SK-N-MC (cell line): ENCODE data around the gene ZNF638.
"Not testable (repeated sequence)": the region's sequence is repeated elsewhere in the genome, so short reads cannot be mapped to it uniquely, and the experiment has no call there.

ENCODE experiments used
- DNase-seq: peaks from one replicate; pipeline ENCODE4 v3.0.0-alpha.2; 2011; ENCODE audit warnings: low read depth, low spot score
- H3K27ac ChIP-seq: fragments of 200-600 bp; sonication (generic); 2 replicates; pipeline ENCODE4 v1.5.1; 2016; ENCODE audit warnings: mixed run types
- H3K36me3 ChIP-seq: fragments of 200-600 bp; sonication (generic); 2 replicates; pipeline ENCODE4 v1.6.1; 2017; ENCODE audit warnings: antibody characterized with exemption, low read length, mixed read lengths; ENCODE audit not compliant: insufficient read depth
- H3K4me3 ChIP-seq: fragments of 200-600 bp; sonication (generic); 2 replicates; pipeline ENCODE4 v1.5.1; 2016
- H3K9ac ChIP-seq: fragments of 200-600 bp; sonication (generic); 2 replicates; pipeline ENCODE4 v1.8.0; 2017; ENCODE audit warnings: mixed run types, mixed read lengths; ENCODE audit not compliant: insufficient read length
- H3K9me3 ChIP-seq: fragments of 200-600 bp; sonication (generic); 2 replicates; pipeline ENCODE4 v1.6.1; 2017; ENCODE audit warnings: low read depth, mild to moderate bottlenecking, antibody characterized with exemption, low read length, moderate library complexity, mixed read lengths
- EZH2 ChIP-seq: fragments of 200-600 bp; sonication (generic); IDR thresholded peaks from one replicate; pipeline ENCODE4 v1.6.1; 2017; ENCODE audit warnings: antibody characterized with exemption
- FOXP2 ChIP-seq: optimal IDR thresholded peaks from 2 replicates; pipeline ENCODE3; 2011; ENCODE audit warnings: mild to moderate bottlenecking, moderate library complexity; ENCODE audit not compliant: insufficient read depth; ENCODE audit errors: extremely low read length, control extremely low read depth
- POLR2AphosphoS5 ChIP-seq: IDR thresholded peaks from 2 replicates; pipeline ENCODE4 v1.6.1; 2012; ENCODE audit warnings: mild to moderate bottlenecking, low read depth, low read length, borderline replicate concordance

Gene ZNF638

GRCh38 chr2:71303849-71304248 lies 27.7 kb upstream of the ZNF638 start:
- no peak overlapping the region for H3K4me3 ChIP-seq
- DNase-seq, result no peak
- no peaks in the 10 kb centered on the region for H3K36me3 ChIP-seq
- H3K9me3 ChIP-seq, result no peaks in the 10 kb centered on the region
- no peak overlapping the region for H3K27ac ChIP-seq
- no peak overlapping the region for H3K9ac ChIP-seq
- TF ChIP-seq FOXP2, result no peak
- TF ChIP-seq EZH2, result no peak
- TF ChIP-seq POLR2AphosphoS5, result no peak

GRCh38 chr2:71306762-71307161 lies 24.8 kb upstream of the ZNF638 start:
- Histone ChIP-seq H3K4me3 (no peak overlapping the region), H3K27ac (no peak overlapping the region), H3K9me3 (peaks cover 3% of the 10 kb centered on the region; the same call in 1 of the 2 replicates), H3K36me3 (no peaks in the 10 kb centered on the region), H3K9ac (no peak overlapping the region)
- no peak for DNase-seq
- TF ChIP-seq FOXP2 (no peak), POLR2AphosphoS5 (no peak)

- Histone ChIP-seq H3K27ac (no peak overlapping the region), H3K9me3 (peaks cover 3% of the 10 kb centered on the region; the same call in 1 of the 2 replicates), H3K36me3 (no peaks in the 10 kb centered on the region), H3K4me3 (no peak overlapping the region), H3K9ac (no peak overlapping the region)
- no peak for DNase-seq
- TF ChIP-seq EZH2 (no peak), FOXP2 (no peak), POLR2AphosphoS5 (no peak)
These were observed 18.4 kb upstream of the ZNF638 start for GRCh38 chr2:71313016-71313766.

- no peaks in the 10 kb centered on the region for H3K36me3 ChIP-seq
- H3K4me3 ChIP-seq, result no peak overlapping the region
- no peaks in the 10 kb centered on the region for H3K9me3 ChIP-seq
- no peak overlapping the region for H3K9ac ChIP-seq
- TF ChIP-seq EZH2, result no peak
- TF ChIP-seq FOXP2, result no peak
- no peak for TF ChIP-seq POLR2AphosphoS5
- H3K27ac ChIP-seq, result no peak overlapping the region
- no peak for DNase-seq
These were observed 14.5 kb upstream of the ZNF638 start for GRCh38 chr2:71317060-71317459.

GRCh38 chr2:71317900-71318299 lies 13.7 kb upstream of the ZNF638 start:
- H3K4me3 ChIP-seq, H3K36me3 ChIP-seq, DNase-seq, H3K9me3 ChIP-seq, H3K9ac ChIP-seq, H3K27ac ChIP-seq: not testable (repeated sequence)

GRCh38 chr2:71323386-71323785 lies 8.2 kb upstream of the ZNF638 start:
- Histone ChIP-seq H3K9me3 (no peaks in the 10 kb centered on the region), H3K36me3 (no peaks in the 10 kb centered on the region), H3K9ac (no peak overlapping the region), H3K27ac (no peak overlapping the region), H3K4me3 (no peak overlapping the region)
- no peak for TF ChIP-seq EZH2
- no peak for TF ChIP-seq FOXP2
- no peak for TF ChIP-seq POLR2AphosphoS5
- no peak for DNase-seq

GRCh38 chr2:71326968-71327367 lies 4.6 kb upstream of the ZNF638 start:
- no peak for DNase-seq
- no peaks in the 10 kb centered on the region for H3K9me3 ChIP-seq
- TF ChIP-seq FOXP2 (no peak), EZH2 (no peak), POLR2AphosphoS5 (no peak)

GRCh38 chr2:71327916-71328315 lies 3.7 kb upstream of the ZNF638 start:
- H3K36me3 ChIP-seq, result no peaks in the 10 kb centered on the region; the same call in 1 of the 2 replicates
- H3K9ac ChIP-seq, result no peak overlapping the region
- no peaks in the 10 kb centered on the region for H3K9me3 ChIP-seq
- no peak for TF ChIP-seq FOXP2
- TF ChIP-seq EZH2, result no peak
- TF ChIP-seq POLR2AphosphoS5, result no peak
- DNase-seq, result no peak
- H3K4me3 ChIP-seq, result no peak overlapping the region
- no peak overlapping the region for H3K27ac ChIP-seq

More at GRCh38 chr2:71326968-71327367, 4.6 kb upstream of the ZNF638 start:
- Histone ChIP-seq H3K27ac (no peak overlapping the region), H3K36me3 (no peaks in the 10 kb centered on the region), H3K9ac (no peak overlapping the region), H3K4me3 (no peak overlapping the region)

- Histone ChIP-seq H3K36me3 (peaks cover 21% of the 10 kb centered on the region), H3K27ac (peak overlapping the region; percentile 79; the same call in 1 of the 2 replicates), H3K4me3 (peak overlapping the region; percentile 100; the same call in 1 of the 2 replicates), H3K9me3 (no peaks in the 10 kb centered on the region), H3K9ac (no peak overlapping the region)
- TF ChIP-seq EZH2, result no peak
- DNase-seq, result no peak
These were observed 1.4 kb upstream of the ZNF638 start for GRCh38 chr2:71330155-71330554.
